ENCODE results near the gene GUCA2B. TPM values are rescaled to one million over a fixed set of nuclear protein-coding genes. Genes with fewer than 3 reads are reported as not detected.

GUCA2B gene
- total RNA-seq, 2 experiments from 2014 or later = not detected

GRCh38 chr1:42125552-42125951 is 27.7 kb upstream of the GUCA2B start:
- no peaks in the 10 kb centered on the region for H3K36me3 ChIP-seq (ENCODE audit: insufficient read depth, low read length)
- no peak overlapping the region for H3K4me3 ChIP-seq (ENCODE audit: low read depth, low read length, poor library complexity, severe bottlenecking)
- H2AFZ ChIP-seq (ENCODE audit: low read length) = no peak overlapping the region
- ChIA-PET CTCF (ENCODE audit: unreplicated experiment) (no interaction called here), POLR2A (no interaction called here)
- H3K4me1 ChIP-seq (ENCODE audit: insufficient read depth, low read length, poor library complexity, severe bottlenecking) = no peaks in the 10 kb centered on the region
- no peak for TF ChIP-seq CTCF (conservative IDR thresholded peaks at IDR 0.05; ENCODE audit: low read length)
- no peak for TF ChIP-seq EZH2phosphoT487 (IDR thresholded peaks at IDR 0.05; ENCODE audit: borderline replicate concordance, low read depth, low read length)
- no peak overlapping the region for H3K4me2 ChIP-seq (ENCODE audit: low read length)
- no peaks in the 10 kb centered on the region for H3K9me3 ChIP-seq (ENCODE audit: low read length)
- DNase-seq (ENCODE audit: low spot score) = no peak
- H3K79me2 ChIP-seq (ENCODE audit: insufficient read depth, low read depth, low read length) = no peaks in the 10 kb centered on the region
- BruUV-seq (replicated peaks) = no TSS peak
- no peaks in the 10 kb centered on the region for H3K9me2 ChIP-seq (ENCODE audit: insufficient read depth, low read length)
- intact Hi-C loops (cut with micrococcal nuclease; ENCODE audit: unreplicated experiment) = no loop called here
- H3K27ac ChIP-seq (ENCODE audit: low read depth, low read length, poor library complexity, severe bottlenecking) = no peak overlapping the region
- H4K20me1 ChIP-seq (ENCODE audit: insufficient read depth, low read length) = no peaks in the 10 kb centered on the region

- BruUV-seq (replicated peaks) = no TSS peak
- no peaks in the 10 kb centered on the region for H3K9me3 ChIP-seq (ENCODE audit: low read length)
- H3K4me3 ChIP-seq (ENCODE audit: low read depth, low read length, poor library complexity, severe bottlenecking) = no peak overlapping the region
- no peak overlapping the region for H3K27ac ChIP-seq (ENCODE audit: low read depth, low read length, poor library complexity, severe bottlenecking)
- H3K9me2 ChIP-seq (ENCODE audit: insufficient read depth, low read length) = no peaks in the 10 kb centered on the region
- DNase-seq (ENCODE audit: low spot score) = no peak
- no peaks in the 10 kb centered on the region for H3K79me2 ChIP-seq (ENCODE audit: insufficient read depth, low read depth, low read length)
- H4K20me1 ChIP-seq (ENCODE audit: insufficient read depth, low read length) = no peaks in the 10 kb centered on the region
- H3K4me1 ChIP-seq (ENCODE audit: insufficient read depth, low read length, poor library complexity, severe bottlenecking) = no peaks in the 10 kb centered on the region
- TF ChIP-seq CTCF (conservative IDR thresholded peaks at IDR 0.05; ENCODE audit: low read length) (no peak), EZH2phosphoT487 (IDR thresholded peaks at IDR 0.05; ENCODE audit: borderline replicate concordance, low read depth, low read length) (no peak)
- ChIA-PET POLR2A (no interaction called here), CTCF (ENCODE audit: unreplicated experiment) (no interaction called here)
- no peaks in the 10 kb centered on the region for H3K36me3 ChIP-seq (ENCODE audit: insufficient read depth, low read length)
- H2AFZ ChIP-seq (ENCODE audit: low read length) = no peak overlapping the region
- H3K4me2 ChIP-seq (ENCODE audit: low read length) = no peak overlapping the region
- intact Hi-C loops (cut with micrococcal nuclease; ENCODE audit: unreplicated experiment) = no loop called here
These were observed 25.4 kb upstream of the GUCA2B start for GRCh38 chr1:42127767-42128166.

- no peaks in the 10 kb centered on the region for H3K79me2 ChIP-seq (ENCODE audit: insufficient read depth, low read depth, low read length)
- H3K4me3 ChIP-seq (ENCODE audit: low read depth, low read length, poor library complexity, severe bottlenecking) = no peak overlapping the region
- no peaks in the 10 kb centered on the region for H3K4me1 ChIP-seq (ENCODE audit: insufficient read depth, low read length, poor library complexity, severe bottlenecking)
- no peak overlapping the region for H3K27ac ChIP-seq (ENCODE audit: low read depth, low read length, poor library complexity, severe bottlenecking)
- no peak overlapping the region for H2AFZ ChIP-seq (ENCODE audit: low read length)
- intact Hi-C loops (cut with micrococcal nuclease; ENCODE audit: unreplicated experiment) = no loop called here
- no peaks in the 10 kb centered on the region for H3K9me2 ChIP-seq (ENCODE audit: insufficient read depth, low read length)
- no peaks in the 10 kb centered on the region for H4K20me1 ChIP-seq (ENCODE audit: insufficient read depth, low read length)
- H3K4me2 ChIP-seq (ENCODE audit: low read length) = no peak overlapping the region
- BruUV-seq (replicated peaks) = no TSS peak
- no peaks in the 10 kb centered on the region for H3K36me3 ChIP-seq (ENCODE audit: insufficient read depth, low read length)
- H3K9me3 ChIP-seq (ENCODE audit: low read length) = no peaks in the 10 kb centered on the region
- ChIA-PET POLR2A (no interaction called here), CTCF (ENCODE audit: unreplicated experiment) (no interaction called here)
- TF ChIP-seq EZH2phosphoT487 (IDR thresholded peaks at IDR 0.05; ENCODE audit: borderline replicate concordance, low read depth, low read length) = no peak
- no peak for TF ChIP-seq CTCF (conservative IDR thresholded peaks at IDR 0.05; ENCODE audit: low read length)
- no peak for DNase-seq (ENCODE audit: low spot score)
These were observed 24.7 kb upstream of the GUCA2B start for GRCh38 chr1:42128499-42128898.
